Loucy (cell line): ENCODE measurements around the gene RNF168.
"Not testable (repeated sequence)": the region's sequence is repeated elsewhere in the genome, so short reads cannot be mapped to it uniquely, and the experiment has no call there.

Experiments used
- CTCF ChIP-seq: fragments of 200-600 bp; sonication (generic); conservative IDR thresholded peaks from 2 replicates; pipeline ENCODE4 v1.5.1; 2014; ENCODE audit warnings: mild to moderate bottlenecking, antibody characterized with exemption, low read length
- EZH2phosphoT487 ChIP-seq: fragments of 200-600 bp; IDR thresholded peaks from 2 replicates; pipeline ENCODE4 v1.6.1; 2018; ENCODE audit warnings: antibody characterized with exemption, mild to moderate bottlenecking, moderate library complexity, borderline replicate concordance

- TF ChIP-seq CTCF, EZH2phosphoT487: not testable (repeated sequence)
These were observed 79.1 kb downstream of the RNF168 start for GRCh38 chr3:196424421-196424820.
